ENCODE data around the gene OR1L8.

Gene OR1L8

DNA sequence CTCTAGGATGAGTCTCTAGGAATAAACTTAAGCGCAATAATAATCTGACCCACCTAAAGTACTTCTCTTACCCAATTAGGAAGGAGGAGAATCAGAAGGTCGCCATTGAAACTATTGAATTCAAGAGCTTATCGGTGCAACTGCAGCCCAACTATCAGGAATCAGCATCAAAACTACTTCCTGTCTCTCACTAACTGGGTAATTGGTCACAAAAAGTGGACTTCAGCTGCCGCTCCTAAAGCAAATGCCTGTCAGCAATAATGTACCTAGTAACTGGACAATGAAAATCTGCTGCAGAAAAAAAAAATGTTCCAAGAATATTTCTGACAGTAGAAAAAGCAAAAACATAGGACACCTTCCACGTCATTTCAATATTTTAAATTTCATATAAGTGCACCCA, 3.3 kb downstream of the OR1L8 start:
- no peak for DNase-seq (ENCODE audit: low read depth in 1 of 2, low spot score in 1 of 2)
- TF ChIP-seq, protein P1, sequence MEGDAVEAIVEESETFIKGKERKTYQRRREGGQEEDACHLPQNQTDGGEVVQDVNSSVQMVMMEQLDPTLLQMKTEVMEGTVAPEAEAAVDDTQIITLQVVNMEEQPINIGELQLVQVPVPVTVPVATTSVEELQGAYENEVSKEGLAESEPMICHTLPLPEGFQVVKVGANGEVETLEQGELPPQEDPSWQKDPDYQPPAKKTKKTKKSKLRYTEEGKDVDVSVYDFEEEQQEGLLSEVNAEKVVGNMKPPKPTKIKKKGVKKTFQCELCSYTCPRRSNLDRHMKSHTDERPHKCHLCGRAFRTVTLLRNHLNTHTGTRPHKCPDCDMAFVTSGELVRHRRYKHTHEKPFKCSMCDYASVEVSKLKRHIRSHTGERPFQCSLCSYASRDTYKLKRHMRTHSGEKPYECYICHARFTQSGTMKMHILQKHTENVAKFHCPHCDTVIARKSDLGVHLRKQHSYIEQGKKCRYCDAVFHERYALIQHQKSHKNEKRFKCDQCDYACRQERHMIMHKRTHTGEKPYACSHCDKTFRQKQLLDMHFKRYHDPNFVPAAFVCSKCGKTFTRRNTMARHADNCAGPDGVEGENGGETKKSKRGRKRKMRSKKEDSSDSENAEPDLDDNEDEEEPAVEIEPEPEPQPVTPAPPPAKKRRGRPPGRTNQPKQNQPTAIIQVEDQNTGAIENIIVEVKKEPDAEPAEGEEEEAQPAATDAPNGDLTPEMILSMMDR (IDR thresholded peaks at IDR 0.05; ENCODE audit: insufficient read depth, low read length), result no peak
- no peak for TF ChIP-seq POLR2AphosphoS5 (IDR thresholded peaks at IDR 0.05; ENCODE audit: low read depth)
- TF ChIP-seq GABPA (IDR thresholded peaks at IDR 0.05; ENCODE audit: low read depth), result no peak
- TF ChIP-seq SPI1 (IDR thresholded peaks at IDR 0.05; ENCODE audit: borderline replicate concordance, low read depth), result no peak
- TF ChIP-seq, protein P2, sequence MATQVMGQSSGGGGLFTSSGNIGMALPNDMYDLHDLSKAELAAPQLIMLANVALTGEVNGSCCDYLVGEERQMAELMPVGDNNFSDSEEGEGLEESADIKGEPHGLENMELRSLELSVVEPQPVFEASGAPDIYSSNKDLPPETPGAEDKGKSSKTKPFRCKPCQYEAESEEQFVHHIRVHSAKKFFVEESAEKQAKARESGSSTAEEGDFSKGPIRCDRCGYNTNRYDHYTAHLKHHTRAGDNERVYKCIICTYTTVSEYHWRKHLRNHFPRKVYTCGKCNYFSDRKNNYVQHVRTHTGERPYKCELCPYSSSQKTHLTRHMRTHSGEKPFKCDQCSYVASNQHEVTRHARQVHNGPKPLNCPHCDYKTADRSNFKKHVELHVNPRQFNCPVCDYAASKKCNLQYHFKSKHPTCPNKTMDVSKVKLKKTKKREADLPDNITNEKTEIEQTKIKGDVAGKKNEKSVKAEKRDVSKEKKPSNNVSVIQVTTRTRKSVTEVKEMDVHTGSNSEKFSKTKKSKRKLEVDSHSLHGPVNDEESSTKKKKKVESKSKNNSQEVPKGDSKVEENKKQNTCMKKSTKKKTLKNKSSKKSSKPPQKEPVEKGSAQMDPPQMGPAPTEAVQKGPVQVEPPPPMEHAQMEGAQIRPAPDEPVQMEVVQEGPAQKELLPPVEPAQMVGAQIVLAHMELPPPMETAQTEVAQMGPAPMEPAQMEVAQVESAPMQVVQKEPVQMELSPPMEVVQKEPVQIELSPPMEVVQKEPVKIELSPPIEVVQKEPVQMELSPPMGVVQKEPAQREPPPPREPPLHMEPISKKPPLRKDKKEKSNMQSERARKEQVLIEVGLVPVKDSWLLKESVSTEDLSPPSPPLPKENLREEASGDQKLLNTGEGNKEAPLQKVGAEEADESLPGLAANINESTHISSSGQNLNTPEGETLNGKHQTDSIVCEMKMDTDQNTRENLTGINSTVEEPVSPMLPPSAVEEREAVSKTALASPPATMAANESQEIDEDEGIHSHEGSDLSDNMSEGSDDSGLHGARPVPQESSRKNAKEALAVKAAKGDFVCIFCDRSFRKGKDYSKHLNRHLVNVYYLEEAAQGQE (IDR thresholded peaks at IDR 0.05; ENCODE audit: insufficient replicate concordance, low read depth), result no peak
- Histone ChIP-seq H3K27ac (replicated peaks) (no peak overlapping the region), H3K27me3 (ENCODE audit: insufficient read depth, poor library complexity, severe bottlenecking) (no peaks in the 10 kb centered on the region), H3K4me3 (replicated peaks; ENCODE audit: insufficient read depth, low read length) (no peak overlapping the region)

DNA sequence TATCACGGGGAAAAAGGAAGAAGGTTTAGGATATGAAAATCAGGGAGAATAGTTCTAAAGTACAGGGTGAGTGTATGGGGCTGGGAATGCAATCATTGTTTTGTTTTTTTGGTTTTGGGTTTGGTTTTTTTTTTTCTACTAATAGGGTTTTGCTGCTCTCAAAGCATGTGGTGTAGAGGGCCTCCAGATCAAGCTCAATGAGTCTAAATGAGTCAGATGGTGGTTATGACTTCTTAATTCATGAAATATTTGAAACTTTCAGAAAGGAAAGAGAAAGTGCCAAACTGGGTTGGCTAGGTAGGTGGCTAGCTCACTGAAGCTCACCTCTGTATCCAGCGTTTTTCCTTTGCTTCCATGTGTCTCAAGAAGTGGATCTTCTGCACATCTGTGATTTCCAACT, 10.7 kb downstream of the OR1L8 start:
- no peak for TF ChIP-seq GABPA (IDR thresholded peaks at IDR 0.05; ENCODE audit: low read depth)
- no peak for TF ChIP-seq SPI1 (IDR thresholded peaks at IDR 0.05; ENCODE audit: borderline replicate concordance, low read depth)
- TF ChIP-seq, protein P2 (IDR thresholded peaks at IDR 0.05; ENCODE audit: insufficient replicate concordance, low read depth), result no peak
- TF ChIP-seq, protein P1 (IDR thresholded peaks at IDR 0.05; ENCODE audit: insufficient read depth, low read length), result no peak
- TF ChIP-seq POLR2AphosphoS5 (IDR thresholded peaks at IDR 0.05; ENCODE audit: low read depth), result no peak
- Histone ChIP-seq H3K4me3 (replicated peaks; ENCODE audit: insufficient read depth, low read length) (no peak overlapping the region), H3K27me3 (ENCODE audit: insufficient read depth, poor library complexity, severe bottlenecking) (no peaks in the 10 kb centered on the region), H3K27ac (replicated peaks) (no peak overlapping the region)
- no peak for DNase-seq (ENCODE audit: low read depth in 1 of 2, low spot score in 1 of 2)

DNA sequence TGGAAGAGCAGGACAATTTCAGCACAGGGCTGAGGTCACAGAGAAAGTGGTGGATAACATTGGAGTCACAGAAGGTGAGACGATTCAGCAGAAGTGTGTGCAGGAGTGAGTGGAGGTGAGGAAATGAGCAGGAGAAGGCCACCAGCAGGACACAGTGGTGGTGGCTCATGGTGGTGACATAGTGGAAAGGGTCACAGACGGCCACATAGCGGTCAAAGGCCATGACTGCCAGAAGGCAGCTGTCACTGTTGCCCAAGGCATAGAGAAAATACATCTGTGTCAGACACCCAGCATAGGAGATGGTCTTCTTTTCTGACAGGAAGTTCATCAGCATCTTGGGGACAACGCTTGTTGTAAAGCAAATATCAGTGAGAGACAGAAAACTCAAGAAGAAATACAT, 15.3 kb downstream of the OR1L8 start:
- no peaks in the 10 kb centered on the region for H3K27me3 ChIP-seq (ENCODE audit: insufficient read depth, poor library complexity, severe bottlenecking)
- TF ChIP-seq POLR2AphosphoS5 (IDR thresholded peaks at IDR 0.05; ENCODE audit: low read depth), result no peak
- TF ChIP-seq GABPA (IDR thresholded peaks at IDR 0.05; ENCODE audit: low read depth), result no peak
- no peak for TF ChIP-seq SPI1 (IDR thresholded peaks at IDR 0.05; ENCODE audit: borderline replicate concordance, low read depth)
- TF ChIP-seq, protein P2 (IDR thresholded peaks at IDR 0.05; ENCODE audit: insufficient replicate concordance, low read depth), result no peak
- TF ChIP-seq, protein P1 (IDR thresholded peaks at IDR 0.05; ENCODE audit: insufficient read depth, low read length), result no peak
- no peak overlapping the region for H3K27ac ChIP-seq (replicated peaks)
- H3K4me3 ChIP-seq (replicated peaks; ENCODE audit: insufficient read depth, low read length), result no peak overlapping the region
- no peak for DNase-seq (ENCODE audit: low read depth in 1 of 2, low spot score in 1 of 2)
